ENCODE results near the gene KRT28. TPM values are rescaled to one million over a fixed set of nuclear protein-coding genes. Genes with fewer than 3 reads are reported as not detected.
"Not testable (repeated sequence)": the region's sequence is repeated elsewhere in the genome, so short reads cannot be mapped to it uniquely, and the experiment has no call there.

KRT28 gene
- polyA plus RNA-seq, 3 donors: not detected

- DNase-seq (ENCODE audit: extremely low read depth in 1 of 11, low read depth in 9 of 11, low spot score in 4 of 11): no peak
These were observed 21.8 kb upstream of the KRT28 start for GRCh38 chr17:40821536-40821935.

DNA sequence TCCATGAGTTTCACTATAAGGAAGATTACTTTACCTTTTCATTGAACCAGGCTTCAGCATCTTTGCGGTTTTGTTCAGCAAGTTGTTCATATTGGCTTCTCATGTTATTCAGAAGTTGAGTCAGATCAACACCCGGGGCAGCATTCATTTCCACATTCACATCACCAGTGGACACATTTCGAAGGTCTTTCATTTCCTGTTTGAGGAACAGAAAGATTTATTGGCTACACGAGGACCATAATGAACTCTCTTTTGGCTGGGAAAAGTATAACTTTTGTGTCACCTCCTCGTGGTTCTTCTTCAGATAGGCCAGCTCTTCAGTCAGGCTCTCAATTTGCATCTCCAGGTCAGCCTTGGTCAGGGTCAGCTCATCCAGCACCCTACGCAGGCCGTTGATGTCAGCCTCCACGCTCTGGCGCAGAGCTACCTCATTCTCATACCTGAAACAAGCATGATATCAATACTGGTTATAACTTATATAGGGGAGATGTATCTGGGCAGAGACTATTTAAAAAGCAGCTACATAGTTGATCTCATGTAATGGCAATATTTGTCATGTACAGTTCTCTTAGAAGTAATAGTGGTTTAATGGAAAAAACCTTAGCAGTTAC is 20.6 kb upstream of the KRT28 start:
- no peak for DNase-seq (ENCODE audit: extremely low read depth in 1 of 11, low read depth in 9 of 11, low spot score in 4 of 11)

DNA sequence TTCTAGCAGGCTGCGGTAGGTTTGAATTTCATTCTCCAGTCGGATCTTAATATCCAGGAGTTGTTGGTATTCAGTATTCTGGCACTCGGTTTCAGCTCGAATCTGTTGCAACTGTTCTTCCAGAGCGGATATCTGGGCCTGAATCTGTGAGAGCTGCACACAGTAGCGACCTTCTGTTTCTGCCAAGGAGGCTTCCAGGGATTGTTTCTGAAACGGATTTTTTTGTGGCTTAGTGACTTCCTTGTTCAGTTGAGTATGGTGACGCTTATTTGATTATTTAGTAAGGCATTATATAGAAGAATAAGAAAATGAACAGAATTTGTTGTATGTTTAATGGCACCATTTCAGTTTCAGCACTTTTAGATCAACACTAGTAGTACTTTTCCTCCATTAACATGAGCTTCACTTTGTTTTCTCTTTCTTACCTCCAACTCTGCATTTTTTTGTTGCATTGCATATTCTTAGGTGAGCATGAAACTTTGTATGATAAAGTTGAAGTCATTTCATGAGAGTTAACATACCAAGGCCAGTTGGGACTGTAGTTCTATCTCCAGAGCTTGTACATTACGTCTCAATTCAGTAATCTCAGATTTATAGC is 19.9 kb upstream of the KRT28 start:
- peak in 2 of 11 donors; percentile 7 to 8 for DNase-seq (ENCODE audit: extremely low read depth in 1 of 11, low read depth in 9 of 11, low spot score in 4 of 11)

- DNase-seq (ENCODE audit: extremely low read depth in 1 of 11, low read depth in 9 of 11, low spot score in 4 of 11): peak in 10 of 11 donors; percentile 53 to 81 (median 74)
These were observed 19.2 kb upstream of the KRT28 start for GRCh38 chr17:40818733-40819527.

DNA sequence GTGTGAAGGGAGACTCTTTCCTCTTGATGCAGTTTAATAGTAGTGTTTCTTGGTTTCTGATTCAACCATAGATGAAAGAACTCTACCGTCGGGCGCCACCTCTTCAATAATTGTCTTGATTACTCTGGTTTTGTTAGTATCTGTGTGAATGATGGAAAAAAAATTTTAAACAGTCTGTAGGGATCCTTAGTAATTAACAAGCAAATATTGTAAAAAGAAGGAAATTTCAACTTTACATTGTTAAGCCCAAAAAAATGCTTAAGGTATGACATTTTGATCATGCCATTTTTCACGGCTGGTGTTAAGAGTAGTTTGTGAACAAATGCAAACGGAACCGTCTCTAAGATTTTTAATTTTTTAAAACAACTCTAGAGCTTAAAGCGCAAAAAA is 18.6 kb upstream of the KRT28 start:
- no peak for DNase-seq (ENCODE audit: extremely low read depth in 1 of 11, low read depth in 9 of 11, low spot score in 4 of 11)

DNA sequence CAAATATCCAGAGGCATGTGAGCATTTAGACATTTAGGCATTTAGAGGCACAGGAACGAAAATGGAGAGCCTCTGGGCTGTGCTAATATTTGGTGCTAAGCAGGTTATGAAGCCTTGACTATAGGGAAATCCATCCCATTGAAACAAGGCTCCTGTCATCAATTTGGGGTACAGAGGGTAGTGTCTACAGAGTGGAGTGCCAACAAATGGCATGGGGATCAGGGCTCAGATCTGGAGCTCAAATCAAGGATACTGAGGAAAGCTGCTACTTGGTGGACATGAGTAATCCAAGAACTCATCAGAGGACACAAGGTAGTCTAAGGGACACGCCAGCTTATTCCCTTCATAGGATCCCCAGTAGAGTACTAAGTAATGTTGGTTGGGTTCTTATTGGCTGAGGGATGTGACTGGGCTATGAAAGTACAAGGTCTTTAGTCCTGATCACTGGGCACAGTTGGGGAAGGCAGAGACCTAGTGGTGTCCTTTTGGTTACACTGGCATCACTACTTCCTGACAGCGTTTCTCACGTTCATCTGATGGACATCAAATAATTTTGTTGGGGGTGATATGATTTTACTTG is 17.4 kb upstream of the KRT28 start:
- no peak for DNase-seq (ENCODE audit: extremely low read depth in 1 of 11, low read depth in 9 of 11, low spot score in 4 of 11)

DNA sequence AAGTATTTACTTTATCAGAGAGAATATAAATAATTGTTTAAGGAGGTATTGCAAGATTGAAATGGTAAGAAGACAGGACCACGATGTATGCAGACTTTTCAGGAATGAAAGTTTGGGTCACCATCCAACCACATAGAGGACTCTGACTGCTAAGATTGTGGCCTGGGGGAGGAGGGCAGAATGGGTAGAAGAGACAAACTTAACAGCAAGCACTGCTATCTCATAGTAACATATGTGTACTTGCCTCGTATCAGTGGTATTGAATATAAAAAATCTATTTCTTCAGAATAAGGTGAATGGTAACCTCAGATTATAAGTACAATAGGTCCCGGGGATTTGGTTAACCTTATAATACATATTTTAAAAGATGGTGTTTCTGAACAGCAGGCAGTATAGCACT is 16.8 kb upstream of the KRT28 start:
- no peak for DNase-seq (ENCODE audit: extremely low read depth in 1 of 11, low read depth in 9 of 11, low spot score in 4 of 11)

- DNase-seq (ENCODE audit: extremely low read depth in 1 of 11, low read depth in 9 of 11, low spot score in 4 of 11): no peak
These were observed 15.6 kb upstream of the KRT28 start for GRCh38 chr17:40815381-40815780.

DNA sequence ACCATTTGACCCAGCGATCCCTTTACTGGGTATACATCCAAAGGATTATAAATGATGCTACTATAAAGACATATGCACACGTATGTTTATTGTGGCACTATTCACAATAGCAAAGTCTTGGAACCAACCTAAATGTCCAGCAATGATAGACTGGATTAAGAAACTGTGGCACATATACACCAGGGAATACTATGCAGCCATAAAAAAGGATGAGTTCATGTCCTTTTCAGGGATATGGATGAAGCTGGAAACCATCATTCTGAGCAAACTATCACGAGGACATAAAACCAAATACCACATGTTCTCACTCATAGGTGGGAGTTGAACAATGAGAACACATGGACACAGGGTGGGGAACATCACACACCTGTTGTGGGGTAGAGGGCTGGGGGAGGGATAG is 14.9 kb upstream of the KRT28 start:
- DNase-seq (ENCODE audit: extremely low read depth in 1 of 11, low read depth in 9 of 11, low spot score in 4 of 11): not testable (repeated sequence)

DNA sequence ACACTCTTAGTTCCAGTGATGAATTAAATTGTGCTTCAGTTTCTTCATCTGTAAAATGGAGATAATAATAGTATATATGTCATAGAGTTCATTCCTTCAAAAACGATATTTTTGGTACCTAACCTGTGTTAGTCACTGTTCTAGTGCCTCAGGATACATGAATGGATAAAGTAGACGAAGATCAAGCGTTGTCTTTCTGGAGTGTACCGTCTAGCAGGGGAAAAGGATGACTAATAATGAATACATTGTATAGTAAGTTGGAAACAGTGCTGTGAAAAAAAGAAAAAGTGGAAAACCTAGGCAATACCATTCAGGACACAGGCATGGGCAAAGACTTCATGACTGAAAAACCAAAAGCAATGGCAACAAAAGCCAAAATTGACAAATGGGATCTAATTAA is 14.0 kb upstream of the KRT28 start:
- DNase-seq (ENCODE audit: extremely low read depth in 1 of 11, low read depth in 9 of 11, low spot score in 4 of 11): no peak

DNA sequence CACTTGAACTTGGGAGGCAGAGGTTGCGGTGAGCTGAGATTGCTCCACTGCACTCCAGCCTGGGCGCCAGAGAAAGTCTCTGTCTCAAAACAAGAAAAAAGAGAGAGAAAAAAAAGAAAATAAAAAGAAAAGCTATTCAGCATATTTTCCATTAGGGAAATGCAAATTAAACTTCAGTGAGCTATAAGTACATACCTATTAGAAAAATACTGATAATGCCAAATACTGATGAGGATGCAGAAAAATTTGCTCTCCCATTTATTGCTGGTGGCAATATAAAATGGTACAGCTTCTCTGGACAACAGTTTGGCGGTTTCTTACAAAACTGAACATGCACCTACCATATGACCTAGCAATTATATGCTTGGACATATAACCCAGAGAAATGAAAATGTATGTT is 12.9 kb upstream of the KRT28 start:
- DNase-seq (ENCODE audit: extremely low read depth in 1 of 11, low read depth in 9 of 11, low spot score in 4 of 11): no peak

DNA sequence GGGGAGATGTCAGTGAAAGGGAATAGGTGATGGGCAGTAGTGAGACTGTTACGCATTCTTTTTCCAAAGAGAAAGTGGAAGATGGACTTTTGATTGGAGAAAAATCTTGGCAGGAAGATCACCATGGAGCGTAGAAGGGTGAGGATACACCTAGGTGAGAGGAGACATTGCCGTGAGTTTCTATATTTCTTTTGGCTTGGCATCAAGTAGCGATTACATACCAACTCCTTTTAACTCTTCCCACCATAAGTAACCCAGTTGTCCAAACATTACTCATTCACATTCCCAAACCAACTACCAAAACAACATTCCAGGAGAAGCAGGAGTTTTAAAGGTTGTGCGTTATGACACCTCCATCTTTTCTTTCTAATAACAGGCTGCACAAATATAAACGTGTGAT is 10.7 kb upstream of the KRT28 start:
- no peak for DNase-seq (ENCODE audit: extremely low read depth in 1 of 11, low read depth in 9 of 11, low spot score in 4 of 11)

GRCh38 chr17:40809721-40810421 is 10.1 kb upstream of the KRT28 start:
- DNase-seq (ENCODE audit: extremely low read depth in 1 of 11, low read depth in 9 of 11, low spot score in 4 of 11): no peak

DNA sequence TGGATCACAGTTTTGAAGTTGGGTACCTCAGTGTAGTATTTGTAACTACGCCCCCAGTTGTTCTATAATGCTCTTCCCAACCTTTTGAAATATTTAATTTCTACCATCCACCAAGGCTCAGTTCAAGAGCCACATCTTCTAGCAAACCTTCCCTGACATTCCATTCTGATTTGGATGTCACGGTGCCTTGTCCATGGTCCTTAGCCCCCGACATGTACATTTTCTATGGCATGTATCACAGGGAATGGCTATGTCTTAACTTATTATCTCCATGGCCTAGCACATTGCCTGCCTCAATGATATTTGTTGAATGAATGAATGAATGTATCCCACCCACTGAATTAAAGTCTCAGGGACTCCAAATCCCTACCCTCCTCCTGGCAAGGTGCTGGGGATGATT is 6.4 kb upstream of the KRT28 start:
- DNase-seq (ENCODE audit: extremely low read depth in 1 of 11, low read depth in 9 of 11, low spot score in 4 of 11): no peak

- DNase-seq (ENCODE audit: extremely low read depth in 1 of 11, low read depth in 9 of 11, low spot score in 4 of 11): peak in 10 of 11 donors; percentile 38 to 69 (median 51)
These were observed 3.9 kb upstream of the KRT28 start for GRCh38 chr17:40803617-40804082.

DNA sequence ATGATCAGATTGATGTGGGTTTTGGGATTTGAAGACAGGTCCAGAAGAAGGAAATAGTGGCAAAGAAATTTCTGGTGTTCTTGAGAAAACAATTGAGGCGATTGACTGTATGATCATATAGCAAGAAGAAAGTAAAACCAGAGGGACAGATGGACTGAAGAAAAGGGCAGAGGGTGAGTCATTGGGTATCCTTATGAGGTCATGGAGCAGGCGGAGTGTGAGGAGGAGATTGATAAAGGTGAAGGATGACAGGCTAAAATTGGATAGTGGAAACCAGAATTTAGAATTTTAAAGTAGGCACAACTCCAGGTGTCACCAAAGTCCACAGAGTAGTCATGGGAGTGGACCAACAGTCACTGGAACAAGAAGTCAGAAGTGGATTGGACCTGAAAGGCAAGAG is 1.4 kb upstream of the KRT28 start:
- no peak for DNase-seq (ENCODE audit: extremely low read depth in 1 of 11, low read depth in 9 of 11, low spot score in 4 of 11)

DNA sequence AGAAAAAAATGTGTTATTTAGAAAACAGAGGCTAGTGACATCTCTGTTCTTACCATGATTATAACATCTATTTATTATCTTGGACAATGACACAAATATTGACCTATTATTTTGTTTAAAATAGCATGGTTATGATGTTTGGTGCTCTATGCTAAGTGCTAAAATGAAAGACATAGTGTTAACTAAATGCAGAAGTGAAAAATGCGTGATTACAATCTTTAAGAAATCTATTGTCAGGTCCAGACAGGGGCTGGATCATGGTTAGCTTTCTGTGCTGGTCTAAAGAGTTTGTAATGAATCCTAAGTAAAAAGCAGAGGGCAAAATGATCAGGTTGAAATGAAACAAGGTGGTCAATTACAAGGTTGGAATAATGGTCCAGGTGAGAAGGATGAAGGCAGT is 622 bp upstream of the KRT28 start:
- DNase-seq (ENCODE audit: extremely low read depth in 1 of 11, low read depth in 9 of 11, low spot score in 4 of 11): no peak

- no peak for DNase-seq (ENCODE audit: extremely low read depth in 1 of 11, low read depth in 9 of 11, low spot score in 4 of 11)
These were observed 2.9 kb downstream of the KRT28 start for GRCh38 chr17:40796846-40797245.

- DNase-seq (ENCODE audit: extremely low read depth in 1 of 11, low read depth in 9 of 11, low spot score in 4 of 11): no peak
These were observed 4.6 kb downstream of the KRT28 start for GRCh38 chr17:40795019-40795667.

Measured in renal cortex interstitium (tissue), 11 donors.